A549 (cell line): ENCODE data around the gene PEF1.

Experiments
- CHD2 ChIP-seq: fragments of 150-350 bp; IDR thresholded peaks from 2 replicates; pipeline ENCODE4 v1.6.1; 2014; ENCODE audit warnings: low read length; ENCODE audit not compliant: partially characterized antibody
- ESRRA ChIP-seq: fragments of 150-350 bp; IDR thresholded peaks from 2 replicates; pipeline ENCODE4 v1.6.1; 2014; ENCODE audit warnings: mild to moderate bottlenecking, low read length, borderline replicate concordance
- FOSL2 ChIP-seq, 2 experiments: fragments of 450-650 bp in 1 of 2; fragments of >200 bp in 1 of 2; sonication (Bioruptor Twin) in 1 of 2; formaldehyde crosslinking; IDR thresholded peaks; 2 replicates each; pipeline versions ENCODE4 v1.5.0 to v1.6.1; 2016 to 2020; ENCODE audit warnings: mild to moderate bottlenecking in 1 of 2, moderate library complexity in 1 of 2
- PHF8 ChIP-seq: fragments of 200-600 bp; sonication (generic); IDR thresholded peaks from 2 replicates; pipeline ENCODE4 v1.6.1; 2016; ENCODE audit warnings: low read depth, mild to moderate bottlenecking, antibody characterized with exemption, moderate library complexity, borderline replicate concordance
- POLR2A ChIP-seq: IDR thresholded peaks from 2 replicates; pipeline ENCODE4 v1.6.1; 2012; ENCODE audit warnings: mild to moderate bottlenecking, low read length
- RFX5 ChIP-seq: fragments of 450-650 bp; IDR thresholded peaks from 2 replicates; pipeline ENCODE4 v1.7.1; 2014; ENCODE audit warnings: antibody characterized with exemption, mild to moderate bottlenecking, moderate library complexity
- RNF2 ChIP-seq: fragments of 200-600 bp; sonication (generic); IDR thresholded peaks from 2 replicates; pipeline ENCODE4 v1.6.1; 2016; ENCODE audit warnings: low read depth, mild to moderate bottlenecking, antibody characterized with exemption, moderate library complexity, borderline replicate concordance
- SMC3 ChIP-seq: fragments of >200 bp; sonication (Bioruptor Twin); formaldehyde crosslinking; IDR thresholded peaks from 3 replicates; pipeline ENCODE4 v1.6.1; 2018; ENCODE audit warnings: inconsistent platforms
- TP53 ChIP-seq: fragments of 250-450 bp; sonication (Bioruptor Pico); IDR thresholded peaks from 2 replicates; pipeline ENCODE4 v1.5.0; 2021; ENCODE audit warnings: mild to moderate bottlenecking, moderate library complexity
- TF ChIP-seq, protein P1 (sequence below): fragments of >200 bp; sonication (Bioruptor Twin); formaldehyde crosslinking; IDR thresholded peaks from 3 replicates; pipeline ENCODE4 v1.5.1; 2016
- TF ChIP-seq, protein P2 (sequence below): IDR thresholded peaks from 2 replicates; pipeline ENCODE4 v1.6.1; 2012
- TF ChIP-seq, protein P3 (sequence below): fragments of 200-600 bp; sonication (generic); IDR thresholded peaks from 2 replicates; pipeline ENCODE4 v1.6.1; 2016; ENCODE audit warnings: antibody characterized with exemption, mild to moderate bottlenecking, moderate library complexity
- TF ChIP-seq, protein P4 (sequence below): fragments of 250-450 bp; sonication (Bioruptor Pico); IDR thresholded peaks from 2 replicates; pipeline ENCODE4 v1.5.0; 2021; ENCODE audit warnings: mild to moderate bottlenecking, moderate library complexity, borderline replicate concordance

DNA sequence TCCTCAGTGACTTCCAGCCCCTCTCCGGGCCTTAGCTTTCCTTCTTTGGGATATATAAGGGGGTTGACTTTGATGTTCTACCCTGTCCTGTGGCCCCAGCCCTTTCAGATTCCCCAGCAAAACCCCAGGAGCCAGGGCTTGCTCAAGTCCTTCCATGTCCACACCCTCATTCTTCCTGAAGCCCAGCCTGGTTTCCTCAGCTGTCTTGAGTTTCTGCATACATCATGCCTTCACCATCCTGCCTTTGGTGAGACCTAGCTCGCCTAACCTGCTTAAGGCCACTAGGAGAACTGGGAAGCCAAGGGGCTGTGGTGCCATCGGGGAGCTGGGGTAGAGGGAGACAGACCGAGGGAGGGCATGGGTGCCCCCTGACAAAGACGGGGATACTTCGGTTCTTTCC, 17.2 kb upstream of the PEF1 start:
- TF ChIP-seq PHF8 (no peak), POLR2A (no peak), TP53 (CRISPR knock-in tag) (no peak), CHD2 (no peak), ESRRA (no peak), RFX5 (no peak), RNF2 (no peak), FOSL2 (IDR thresholded peaks at IDR 0.05) (no peak), FOSL2 (CRISPR knock-in tag; IDR thresholded peaks at IDR 0.05) (no peak), SMC3 (no peak)
- TF ChIP-seq, protein P1, sequence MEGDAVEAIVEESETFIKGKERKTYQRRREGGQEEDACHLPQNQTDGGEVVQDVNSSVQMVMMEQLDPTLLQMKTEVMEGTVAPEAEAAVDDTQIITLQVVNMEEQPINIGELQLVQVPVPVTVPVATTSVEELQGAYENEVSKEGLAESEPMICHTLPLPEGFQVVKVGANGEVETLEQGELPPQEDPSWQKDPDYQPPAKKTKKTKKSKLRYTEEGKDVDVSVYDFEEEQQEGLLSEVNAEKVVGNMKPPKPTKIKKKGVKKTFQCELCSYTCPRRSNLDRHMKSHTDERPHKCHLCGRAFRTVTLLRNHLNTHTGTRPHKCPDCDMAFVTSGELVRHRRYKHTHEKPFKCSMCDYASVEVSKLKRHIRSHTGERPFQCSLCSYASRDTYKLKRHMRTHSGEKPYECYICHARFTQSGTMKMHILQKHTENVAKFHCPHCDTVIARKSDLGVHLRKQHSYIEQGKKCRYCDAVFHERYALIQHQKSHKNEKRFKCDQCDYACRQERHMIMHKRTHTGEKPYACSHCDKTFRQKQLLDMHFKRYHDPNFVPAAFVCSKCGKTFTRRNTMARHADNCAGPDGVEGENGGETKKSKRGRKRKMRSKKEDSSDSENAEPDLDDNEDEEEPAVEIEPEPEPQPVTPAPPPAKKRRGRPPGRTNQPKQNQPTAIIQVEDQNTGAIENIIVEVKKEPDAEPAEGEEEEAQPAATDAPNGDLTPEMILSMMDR: no peak
- TF ChIP-seq, protein P2, sequence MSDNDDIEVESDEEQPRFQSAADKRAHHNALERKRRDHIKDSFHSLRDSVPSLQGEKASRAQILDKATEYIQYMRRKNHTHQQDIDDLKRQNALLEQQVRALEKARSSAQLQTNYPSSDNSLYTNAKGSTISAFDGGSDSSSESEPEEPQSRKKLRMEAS: no peak
- TF ChIP-seq, protein P3, sequence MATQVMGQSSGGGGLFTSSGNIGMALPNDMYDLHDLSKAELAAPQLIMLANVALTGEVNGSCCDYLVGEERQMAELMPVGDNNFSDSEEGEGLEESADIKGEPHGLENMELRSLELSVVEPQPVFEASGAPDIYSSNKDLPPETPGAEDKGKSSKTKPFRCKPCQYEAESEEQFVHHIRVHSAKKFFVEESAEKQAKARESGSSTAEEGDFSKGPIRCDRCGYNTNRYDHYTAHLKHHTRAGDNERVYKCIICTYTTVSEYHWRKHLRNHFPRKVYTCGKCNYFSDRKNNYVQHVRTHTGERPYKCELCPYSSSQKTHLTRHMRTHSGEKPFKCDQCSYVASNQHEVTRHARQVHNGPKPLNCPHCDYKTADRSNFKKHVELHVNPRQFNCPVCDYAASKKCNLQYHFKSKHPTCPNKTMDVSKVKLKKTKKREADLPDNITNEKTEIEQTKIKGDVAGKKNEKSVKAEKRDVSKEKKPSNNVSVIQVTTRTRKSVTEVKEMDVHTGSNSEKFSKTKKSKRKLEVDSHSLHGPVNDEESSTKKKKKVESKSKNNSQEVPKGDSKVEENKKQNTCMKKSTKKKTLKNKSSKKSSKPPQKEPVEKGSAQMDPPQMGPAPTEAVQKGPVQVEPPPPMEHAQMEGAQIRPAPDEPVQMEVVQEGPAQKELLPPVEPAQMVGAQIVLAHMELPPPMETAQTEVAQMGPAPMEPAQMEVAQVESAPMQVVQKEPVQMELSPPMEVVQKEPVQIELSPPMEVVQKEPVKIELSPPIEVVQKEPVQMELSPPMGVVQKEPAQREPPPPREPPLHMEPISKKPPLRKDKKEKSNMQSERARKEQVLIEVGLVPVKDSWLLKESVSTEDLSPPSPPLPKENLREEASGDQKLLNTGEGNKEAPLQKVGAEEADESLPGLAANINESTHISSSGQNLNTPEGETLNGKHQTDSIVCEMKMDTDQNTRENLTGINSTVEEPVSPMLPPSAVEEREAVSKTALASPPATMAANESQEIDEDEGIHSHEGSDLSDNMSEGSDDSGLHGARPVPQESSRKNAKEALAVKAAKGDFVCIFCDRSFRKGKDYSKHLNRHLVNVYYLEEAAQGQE: no peak
- TF ChIP-seq, protein P4, sequence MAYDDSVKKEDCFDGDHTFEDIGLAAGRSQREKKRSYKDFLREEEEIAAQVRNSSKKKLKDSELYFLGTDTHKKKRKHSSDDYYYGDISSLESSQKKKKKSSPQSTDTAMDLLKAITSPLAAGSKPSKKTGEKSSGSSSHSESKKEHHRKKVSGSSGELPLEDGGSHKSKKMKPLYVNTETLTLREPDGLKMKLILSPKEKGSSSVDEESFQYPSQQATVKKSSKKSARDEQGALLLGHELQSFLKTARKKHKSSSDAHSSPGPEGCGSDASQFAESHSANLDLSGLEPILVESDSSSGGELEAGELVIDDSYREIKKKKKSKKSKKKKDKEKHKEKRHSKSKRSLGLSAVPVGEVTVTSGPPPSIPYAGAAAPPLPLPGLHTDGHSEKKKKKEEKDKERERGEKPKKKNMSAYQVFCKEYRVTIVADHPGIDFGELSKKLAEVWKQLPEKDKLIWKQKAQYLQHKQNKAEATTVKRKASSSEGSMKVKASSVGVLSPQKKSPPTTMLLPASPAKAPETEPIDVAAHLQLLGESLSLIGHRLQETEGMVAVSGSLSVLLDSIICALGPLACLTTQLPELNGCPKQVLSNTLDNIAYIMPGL (CRISPR knock-in tag): no peak
